ENCODE results near the gene ANKRD30B. TPM values are rescaled to one million over a fixed set of nuclear protein-coding genes. Genes with fewer than 3 reads are reported as not detected.

The ANKRD30B gene
- total RNA-seq, 1 experiment from 2014 or later: not detected

Other genes starting within 250 kb of the ANKRD30B start
- gene POTEC, start 204.6 kb upstream of the ANKRD30B start, total RNA-seq (2014; rRNA removed; shearing (Covaris generic)): not detected in 2 replicates

All from H7 (cell line).